PFSK-1 (cell line): Measurements from ENCODE around the gene REPIN1.

ENCODE experiments used
- FOXP2 ChIP-seq: optimal IDR thresholded peaks from 2 replicates; pipeline ENCODE3; 2011; ENCODE audit warnings: borderline replicate concordance, control low read depth, inconsistent platforms; ENCODE audit not compliant: insufficient read depth; ENCODE audit errors: extremely low read length, extremely low read depth
- POLR2AphosphoS5 ChIP-seq: IDR thresholded peaks from 2 replicates; pipeline ENCODE4 v1.6.1; 2012; ENCODE audit warnings: low read depth, mild to moderate bottlenecking, control low read depth, low read length, moderate library complexity
- REST ChIP-seq, 2 experiments: IDR thresholded peaks; 2 replicates each; pipeline versions ENCODE4 v1.6.1 to v1.8.0; 2011 to 2012; ENCODE audit warnings: low read depth in 2 of 2, low read length in 2 of 2, control low read depth in 1 of 2, inconsistent platforms in 1 of 2, mild to moderate bottlenecking in 1 of 2, moderate library complexity in 1 of 2; ENCODE audit not compliant: insufficient read depth in 1 of 2
- SIN3A ChIP-seq: IDR thresholded peaks from 2 replicates; pipeline ENCODE4 v1.6.1; 2012; ENCODE audit warnings: mild to moderate bottlenecking, low read length, moderate library complexity, borderline replicate concordance; ENCODE audit not compliant: insufficient read depth
- TAF1 ChIP-seq: IDR thresholded peaks from 2 replicates; pipeline ENCODE4 v1.6.1; 2012; ENCODE audit warnings: low read length, control low read depth, borderline replicate concordance; ENCODE audit not compliant: insufficient read depth

- TF ChIP-seq TAF1 (no peak), POLR2AphosphoS5 (no peak), REST (IDR thresholded peaks at IDR 0.05; ENCODE audit: insufficient read depth in 1 of 2, low read depth in 2 of 2, low read length in 2 of 2) (no peak), SIN3A (no peak), FOXP2 (no peak)
Observed at GRCh38 chr7:150383710-150384397, 15.2 kb downstream of the REPIN1 start.
